NOMO-1 treated with DMSO at 0.1 percent for 48 hours (cell line): Measurements from ENCODE around the gene KLK3.
A peak's percentile ranks its signal among the peaks of the same experiment; 100 is the strongest.

Source experiments
- DNase-seq: peaks from one replicate; lab custom pipeline; 2025; ENCODE audit not compliant: unreplicated experiment; lab: John Stamatoyannopoulos, UW

Gene KLK3

GRCh38 chr19:50830266-50831025, 24.3 kb upstream of the KLK3 start:
- no peak for DNase-seq

DNA sequence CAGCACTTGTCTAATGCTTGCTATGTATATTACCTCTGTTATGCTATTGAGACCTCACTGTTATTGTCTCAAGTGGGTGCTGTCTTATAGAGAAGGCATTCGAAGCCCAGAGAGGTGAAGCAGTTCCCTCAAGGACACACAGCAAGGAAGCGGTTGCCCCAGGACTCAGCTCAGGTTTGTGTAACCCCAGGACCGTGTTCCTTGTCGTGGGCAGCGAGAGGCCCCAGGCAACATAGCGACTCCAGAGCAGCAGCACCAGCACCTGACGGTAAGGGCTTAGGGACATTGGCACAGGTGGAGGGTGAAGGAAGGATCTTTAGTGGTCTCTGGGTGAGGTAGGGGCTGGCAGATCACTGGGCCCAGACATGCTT, 23.7 kb upstream of the KLK3 start:
- no peak for DNase-seq

GRCh38 chr19:50832666-50833065, 22.0 kb upstream of the KLK3 start:
- no peak for DNase-seq

GRCh38 chr19:50833117-50833801, 21.5 kb upstream of the KLK3 start, which contains the start of gene KLK15:
TSS of gene KLK15 (minus strand) at chr19:50833574. CDS start at chr19:50831492, 2,082 bp downstream.
- DNase-seq: no peak

- DNase-seq: no peak
Observed at GRCh38 chr19:50833802-50834167, 20.9 kb upstream of the KLK3 start.

GRCh38 chr19:50835103-50835784, 19.5 kb upstream of the KLK3 start:
- DNase-seq: no peak

- DNase-seq: peak; percentile 59
Observed at GRCh38 chr19:50835785-50836542, 18.8 kb upstream of the KLK3 start.

- DNase-seq: no peak
Observed at GRCh38 chr19:50836543-50837195, 18.0 kb upstream of the KLK3 start.

GRCh38 chr19:50837300-50837699, 17.4 kb upstream of the KLK3 start:
- no peak for DNase-seq

DNA sequence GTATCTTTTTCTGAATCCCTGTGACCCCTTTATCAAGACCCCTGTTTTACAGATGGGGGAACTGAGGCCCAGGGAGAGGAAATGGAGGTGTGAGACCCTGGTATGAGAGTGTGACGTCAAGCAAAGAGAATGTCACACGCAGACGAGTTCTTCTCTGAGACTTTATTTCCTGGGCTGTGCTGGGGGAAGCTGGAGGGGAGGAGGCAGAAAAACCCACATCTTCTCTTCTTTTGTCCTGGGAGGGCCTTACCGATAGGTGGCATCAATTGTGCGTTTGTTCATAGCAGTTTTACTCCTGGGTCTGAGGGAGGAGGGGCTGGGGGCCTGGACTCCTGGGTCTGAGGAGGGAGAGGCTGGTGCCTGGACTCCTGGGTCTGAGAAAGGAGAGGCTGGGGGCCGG, 16.5 kb upstream of the KLK3 start:
- DNase-seq: no peak

DNA sequence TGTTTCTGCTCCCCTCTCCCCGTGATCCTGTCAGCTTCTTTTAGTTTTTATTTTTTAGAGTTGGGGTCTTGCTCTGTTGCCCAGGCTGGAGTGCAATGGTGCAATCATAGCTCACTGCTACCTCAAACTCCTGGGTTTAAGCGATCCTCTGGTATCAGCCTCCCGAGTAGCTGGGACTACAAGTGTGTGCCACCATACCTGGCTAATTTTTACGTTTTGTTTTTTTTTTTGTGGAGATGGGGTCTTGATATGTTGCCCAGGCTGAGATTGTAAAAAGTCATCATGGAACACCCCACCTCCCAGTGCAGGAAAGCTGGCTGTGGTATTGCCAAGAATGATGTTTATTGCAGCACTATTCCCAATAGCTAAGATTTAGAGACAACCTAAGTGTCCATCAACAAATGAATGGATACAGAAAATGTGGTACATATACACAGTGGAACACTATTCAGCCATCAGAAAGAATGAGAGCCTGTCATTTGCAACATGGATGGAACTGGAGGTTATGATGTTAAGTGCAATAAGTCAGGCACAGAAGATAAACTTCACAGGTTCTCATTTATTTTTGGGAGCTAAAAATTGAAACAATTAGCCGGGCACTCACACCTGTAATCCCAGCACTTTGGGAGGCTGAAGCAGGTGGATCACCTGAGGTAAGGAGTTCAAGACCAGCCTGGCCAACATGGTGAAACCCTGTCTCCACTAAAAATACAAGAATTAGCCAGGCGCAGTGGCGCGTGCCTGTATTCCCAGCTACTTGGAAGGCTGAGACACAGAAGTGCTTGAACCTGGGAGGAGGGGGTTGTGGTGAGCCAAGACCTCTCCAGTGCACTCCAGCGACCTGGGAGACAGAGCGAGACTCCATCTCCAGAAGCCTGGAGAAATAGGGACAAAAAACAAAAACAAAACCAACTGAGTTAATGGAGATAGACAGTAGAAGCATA, 14.7 kb upstream of the KLK3 start:
- no peak for DNase-seq

DNA sequence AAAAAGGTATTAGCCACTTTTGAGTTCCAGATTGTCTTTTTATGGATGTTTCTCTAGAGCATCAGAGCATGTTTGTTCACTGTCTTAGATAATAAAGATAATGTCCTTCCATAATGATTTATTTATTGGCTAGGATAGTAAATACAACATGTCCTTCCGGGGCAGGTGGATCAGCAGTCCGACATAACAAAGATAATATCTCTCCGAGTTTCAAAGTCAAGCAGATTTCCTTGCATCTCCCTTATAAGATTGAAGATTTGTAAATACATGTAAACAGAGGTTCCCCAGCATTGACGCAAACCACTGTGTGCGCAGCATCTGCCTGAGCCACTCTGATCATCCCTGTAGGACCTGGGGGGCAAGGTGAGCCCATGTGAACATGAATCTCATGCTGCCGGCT, 12.6 kb upstream of the KLK3 start:
- DNase-seq: no peak

DNA sequence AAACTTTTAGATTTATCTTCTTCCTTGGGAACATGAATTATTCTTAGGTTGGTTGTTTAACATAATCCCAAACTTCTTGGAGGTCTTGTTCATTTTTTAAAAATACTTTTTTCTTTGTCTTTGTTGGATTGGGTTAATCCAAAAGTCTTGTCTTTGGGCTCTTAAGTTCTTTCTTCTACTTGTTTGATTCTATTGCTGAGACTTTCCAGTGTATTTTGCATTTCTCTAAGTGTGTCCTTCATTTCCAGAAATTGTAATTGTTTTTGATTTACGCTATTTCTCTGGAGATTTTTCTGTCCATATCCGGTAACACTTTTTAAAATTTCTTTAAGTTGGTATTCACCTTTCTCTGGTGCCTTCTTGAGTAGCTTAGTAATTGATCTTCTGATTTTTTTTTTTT, 11.5 kb upstream of the KLK3 start:
- no peak for DNase-seq

GRCh38 chr19:50843701-50844221, 11.0 kb upstream of the KLK3 start:
- DNase-seq: no peak

- no peak for DNase-seq
Observed at GRCh38 chr19:50844296-50844935, 10.3 kb upstream of the KLK3 start.

DNA sequence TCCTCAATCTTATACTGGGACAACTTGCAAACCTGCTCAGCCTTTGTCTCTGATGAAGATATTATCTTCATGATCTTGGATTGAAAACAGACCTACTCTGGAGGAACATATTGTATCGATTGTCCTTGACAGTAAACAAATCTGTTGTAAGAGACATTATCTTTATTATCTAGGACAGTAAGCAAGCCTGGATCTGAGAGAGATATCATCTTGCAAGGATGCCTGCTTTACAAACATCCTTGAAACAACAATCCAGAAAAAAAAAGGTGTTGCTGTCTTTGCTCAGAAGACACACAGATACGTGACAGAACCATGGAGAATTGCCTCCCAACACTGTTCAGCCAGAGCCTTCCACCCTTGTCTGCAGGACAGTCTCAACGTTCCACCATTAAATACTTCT, 4.0 kb upstream of the KLK3 start:
- no peak for DNase-seq

GRCh38 chr19:50851620-50852019, 3.1 kb upstream of the KLK3 start:
- DNase-seq: no peak

GRCh38 chr19:50857366-50857765, 2.7 kb downstream of the KLK3 start:
- DNase-seq: no peak

- no peak for DNase-seq
Observed at GRCh38 chr19:50858886-50859285, 4.2 kb downstream of the KLK3 start.
